ENCODE measurements around the gene SAE1.
"Not testable (repeated sequence)": the region's sequence is repeated elsewhere in the genome, so short reads cannot be mapped to it uniquely, and the experiment has no call there.

DNA sequence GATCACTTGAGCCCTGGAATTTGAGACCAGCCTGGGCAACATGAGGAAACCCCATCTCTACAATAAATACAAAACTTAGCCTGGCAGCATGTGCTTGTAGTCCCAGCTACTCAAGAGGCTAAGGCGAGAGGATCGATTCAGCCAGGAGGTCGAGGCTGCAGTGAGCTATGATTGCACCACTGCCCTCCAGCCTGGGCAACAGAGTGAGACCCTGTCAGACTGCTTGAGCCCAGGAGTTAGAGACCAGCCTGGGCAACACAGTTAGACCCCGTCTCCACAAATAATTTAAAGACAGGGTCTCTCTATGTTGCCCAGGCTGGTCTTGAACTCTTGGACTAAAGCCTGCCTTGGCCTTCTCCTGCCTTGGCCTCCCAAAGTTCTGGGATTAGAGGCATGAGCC lies 29.5 kb upstream of the SAE1 start:
- TF ChIP-seq, protein P1, sequence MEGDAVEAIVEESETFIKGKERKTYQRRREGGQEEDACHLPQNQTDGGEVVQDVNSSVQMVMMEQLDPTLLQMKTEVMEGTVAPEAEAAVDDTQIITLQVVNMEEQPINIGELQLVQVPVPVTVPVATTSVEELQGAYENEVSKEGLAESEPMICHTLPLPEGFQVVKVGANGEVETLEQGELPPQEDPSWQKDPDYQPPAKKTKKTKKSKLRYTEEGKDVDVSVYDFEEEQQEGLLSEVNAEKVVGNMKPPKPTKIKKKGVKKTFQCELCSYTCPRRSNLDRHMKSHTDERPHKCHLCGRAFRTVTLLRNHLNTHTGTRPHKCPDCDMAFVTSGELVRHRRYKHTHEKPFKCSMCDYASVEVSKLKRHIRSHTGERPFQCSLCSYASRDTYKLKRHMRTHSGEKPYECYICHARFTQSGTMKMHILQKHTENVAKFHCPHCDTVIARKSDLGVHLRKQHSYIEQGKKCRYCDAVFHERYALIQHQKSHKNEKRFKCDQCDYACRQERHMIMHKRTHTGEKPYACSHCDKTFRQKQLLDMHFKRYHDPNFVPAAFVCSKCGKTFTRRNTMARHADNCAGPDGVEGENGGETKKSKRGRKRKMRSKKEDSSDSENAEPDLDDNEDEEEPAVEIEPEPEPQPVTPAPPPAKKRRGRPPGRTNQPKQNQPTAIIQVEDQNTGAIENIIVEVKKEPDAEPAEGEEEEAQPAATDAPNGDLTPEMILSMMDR (conservative IDR thresholded peaks at IDR 0.05 in 1 of 2, IDR thresholded peaks at IDR 0.05 in 1 of 2; ENCODE audit: extremely low read depth in 1 of 2, insufficient read depth in 1 of 2, low read depth in 1 of 2, low read length in 2 of 2), result not testable (repeated sequence)
- not testable (repeated sequence) for TF ChIP-seq EZH2 (IDR thresholded peaks at IDR 0.05; ENCODE audit: borderline replicate concordance, low read length)

Measured in mammary epithelial cell (primary cell).